Activated naive CD8-positive, alpha-beta T cell treated with anti-CD3 and anti-CD28 coated beads for 36 hours (primary cell): ENCODE data around the gene SELENOF. TPM values are rescaled to one million over a fixed set of nuclear protein-coding genes. Genes with fewer than 3 reads are reported as not detected.
"Not testable (repeated sequence)": the region's sequence is repeated elsewhere in the genome, so short reads cannot be mapped to it uniquely, and the experiment has no call there.

Experiments
- DNase-seq: peaks from one replicate; pipeline ENCODE4 v3.0.0; 2021
- H3K27ac Mint-ChIP-seq: one replicate; pipeline ENCODE4 v1.8.0; 2022; ENCODE audit warnings: mild to moderate bottlenecking, moderate library complexity, mixed read lengths
- H3K27me3 Mint-ChIP-seq: one replicate; pipeline ENCODE4 v1.8.0; 2022; ENCODE audit warnings: mild to moderate bottlenecking, mixed read lengths
- H3K36me3 Mint-ChIP-seq: one replicate; pipeline ENCODE4 v1.8.0; 2021; ENCODE audit warnings: mild to moderate bottlenecking, mixed read lengths
- H3K4me1 Mint-ChIP-seq: one replicate; pipeline ENCODE4 v1.8.0; 2021; ENCODE audit warnings: mixed read lengths
- H3K4me3 Mint-ChIP-seq: one replicate; pipeline ENCODE4 v1.8.0; 2022; ENCODE audit warnings: mild to moderate bottlenecking, moderate library complexity, mixed read lengths
- H3K9me3 Mint-ChIP-seq: one replicate; pipeline ENCODE4 v1.8.0; 2022; ENCODE audit warnings: mixed read lengths
- total RNA-seq, 2 experiments: library from RNA; stranded (reverse); gene quantifications; one replicate each; pipeline ENCODE4 v1.2.3, GENCODE V29; 2021

The SELENOF gene
- total RNA-seq, 2 experiments from 2014 or later: 139 to 142 TPM

DNA sequence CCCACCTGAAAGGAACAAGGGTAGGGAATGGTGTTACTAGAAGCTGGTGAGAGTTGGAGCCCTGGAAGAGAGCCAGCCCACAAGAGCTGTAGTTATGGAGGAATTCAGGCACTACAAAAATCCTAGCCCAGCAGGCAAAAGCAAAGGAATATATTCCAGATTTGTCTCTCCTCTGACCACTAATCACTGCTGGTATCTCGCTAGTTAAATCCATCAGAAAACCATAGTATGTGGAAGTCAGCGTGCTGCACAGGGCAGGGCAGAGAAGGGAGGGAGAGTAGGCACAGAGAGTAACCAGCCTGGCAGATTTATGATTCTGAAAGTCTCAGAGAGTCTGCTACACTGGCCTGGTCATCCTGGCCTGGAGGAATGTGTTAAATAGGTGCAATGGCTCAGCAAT, 88.6 kb downstream of the SELENOF start:
- no peaks in the 10 kb centered on the region for H3K36me3 Mint-ChIP-seq
- H3K9me3 Mint-ChIP-seq: no peaks in the 10 kb centered on the region
- DNase-seq: no peak
- H3K4me3 Mint-ChIP-seq: no peak overlapping the region
- H3K27me3 Mint-ChIP-seq: peaks cover 10% of the 10 kb centered on the region
- no peaks in the 10 kb centered on the region for H3K4me1 Mint-ChIP-seq
- no peak overlapping the region for H3K27ac Mint-ChIP-seq

DNA sequence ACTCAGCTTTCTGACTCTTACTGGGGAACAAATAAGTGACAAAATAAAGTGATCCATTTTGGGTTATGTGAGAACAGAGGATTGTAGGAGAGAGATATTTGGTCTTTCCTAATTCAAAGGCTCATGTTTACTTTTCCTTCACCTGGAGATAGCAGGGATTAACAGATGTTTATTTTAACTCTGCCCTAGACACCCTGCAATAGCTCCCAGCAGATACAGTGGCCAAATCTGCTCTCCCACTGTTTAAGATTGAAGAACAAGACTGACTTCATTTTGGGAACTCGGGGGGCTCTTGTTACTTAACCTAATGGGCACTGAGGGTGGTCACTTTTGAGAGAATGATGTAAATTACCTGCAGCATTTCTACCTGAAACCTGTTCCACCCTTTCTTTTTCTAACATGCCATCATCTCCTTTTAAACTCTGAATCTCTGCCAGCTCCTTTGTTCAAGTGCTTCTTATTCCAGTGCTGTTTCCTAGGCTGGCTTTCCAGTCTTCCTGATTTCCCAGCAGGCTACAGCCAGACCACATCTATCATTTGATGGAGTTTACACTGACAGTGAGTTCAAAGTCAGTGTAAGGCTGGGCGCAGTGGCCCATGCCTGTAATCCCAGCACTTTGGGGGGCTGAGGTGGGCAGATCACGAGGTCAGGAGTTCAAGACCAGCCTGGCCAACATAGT, 90.0 kb downstream of the SELENOF start:
- Mint-ChIP-seq H3K9me3 (peaks cover under 1% of the 10 kb centered on the region), H3K36me3 (no peaks in the 10 kb centered on the region), H3K4me1 (no peaks in the 10 kb centered on the region), H3K27ac (no peak overlapping the region), H3K4me3 (no peak overlapping the region), H3K27me3 (peaks cover 10% of the 10 kb centered on the region)
- no peak for DNase-seq

DNA sequence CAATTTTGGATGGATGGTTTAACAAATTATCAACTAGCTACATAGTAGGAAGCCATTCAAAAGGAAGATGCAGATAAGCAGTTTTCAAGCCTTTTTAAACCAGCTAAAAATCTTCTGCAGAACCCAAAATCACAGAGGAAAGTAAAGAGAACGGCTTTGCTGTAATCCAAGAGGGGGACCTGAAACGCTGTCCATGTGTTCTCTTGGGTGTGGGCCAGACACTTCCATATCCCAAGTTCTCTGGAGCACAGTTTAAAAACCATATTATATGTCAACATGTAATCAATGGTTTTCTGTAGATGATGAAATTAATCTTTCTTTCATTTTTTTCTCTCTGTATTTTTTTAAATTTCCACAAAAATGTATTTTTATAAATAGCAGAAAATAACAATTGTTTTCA, 90.5 kb downstream of the SELENOF start:
- H3K9me3 Mint-ChIP-seq: peaks cover 1% of the 10 kb centered on the region
- peaks cover 10% of the 10 kb centered on the region for H3K27me3 Mint-ChIP-seq
- DNase-seq: no peak
- H3K36me3 Mint-ChIP-seq: no peaks in the 10 kb centered on the region
- no peak overlapping the region for H3K27ac Mint-ChIP-seq
- H3K4me3 Mint-ChIP-seq: no peak overlapping the region
- H3K4me1 Mint-ChIP-seq: no peaks in the 10 kb centered on the region

- Mint-ChIP-seq H3K36me3 (no peaks in the 10 kb centered on the region), H3K27me3 (peaks cover 10% of the 10 kb centered on the region), H3K4me3 (no peak overlapping the region), H3K4me1 (no peaks in the 10 kb centered on the region), H3K27ac (no peak overlapping the region), H3K9me3 (peaks cover 1% of the 10 kb centered on the region)
- no peak for DNase-seq
Measured at GRCh38 chr1:86822459-86822858, 91.5 kb downstream of the SELENOF start.

DNA sequence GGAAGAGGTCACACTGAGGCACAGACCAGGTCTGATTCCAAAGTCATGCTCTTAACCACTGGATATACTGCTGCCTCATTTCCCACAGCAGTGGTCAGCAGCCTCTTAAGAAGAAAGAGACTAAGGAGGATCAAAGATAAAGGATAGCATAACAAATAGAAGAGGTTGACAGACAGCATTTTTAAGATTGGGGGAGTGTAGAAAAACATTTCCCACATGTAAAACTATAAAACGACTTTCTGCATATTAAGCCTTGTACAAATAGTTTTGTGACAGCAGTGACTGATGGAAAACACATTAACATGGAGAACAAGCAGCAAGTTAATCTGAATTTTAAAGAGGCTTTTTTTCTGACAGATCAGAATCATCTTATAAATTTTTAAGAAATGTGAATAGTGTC, 92.0 kb downstream of the SELENOF start:
- H3K36me3 Mint-ChIP-seq: no peaks in the 10 kb centered on the region
- peaks cover 1% of the 10 kb centered on the region for H3K9me3 Mint-ChIP-seq
- DNase-seq: no peak
- H3K4me1 Mint-ChIP-seq: no peaks in the 10 kb centered on the region
- no peak overlapping the region for H3K27ac Mint-ChIP-seq
- no peak overlapping the region for H3K4me3 Mint-ChIP-seq
- H3K27me3 Mint-ChIP-seq: peaks cover 10% of the 10 kb centered on the region

GRCh38 chr1:86819970-86820369, 94.0 kb downstream of the SELENOF start:
- not testable (repeated sequence) for H3K27ac Mint-ChIP-seq, DNase-seq, H3K36me3 Mint-ChIP-seq, H3K4me3 Mint-ChIP-seq, H3K4me1 Mint-ChIP-seq, H3K9me3 Mint-ChIP-seq
- H3K27me3 Mint-ChIP-seq: peaks cover 10% of the 10 kb centered on the region

DNA sequence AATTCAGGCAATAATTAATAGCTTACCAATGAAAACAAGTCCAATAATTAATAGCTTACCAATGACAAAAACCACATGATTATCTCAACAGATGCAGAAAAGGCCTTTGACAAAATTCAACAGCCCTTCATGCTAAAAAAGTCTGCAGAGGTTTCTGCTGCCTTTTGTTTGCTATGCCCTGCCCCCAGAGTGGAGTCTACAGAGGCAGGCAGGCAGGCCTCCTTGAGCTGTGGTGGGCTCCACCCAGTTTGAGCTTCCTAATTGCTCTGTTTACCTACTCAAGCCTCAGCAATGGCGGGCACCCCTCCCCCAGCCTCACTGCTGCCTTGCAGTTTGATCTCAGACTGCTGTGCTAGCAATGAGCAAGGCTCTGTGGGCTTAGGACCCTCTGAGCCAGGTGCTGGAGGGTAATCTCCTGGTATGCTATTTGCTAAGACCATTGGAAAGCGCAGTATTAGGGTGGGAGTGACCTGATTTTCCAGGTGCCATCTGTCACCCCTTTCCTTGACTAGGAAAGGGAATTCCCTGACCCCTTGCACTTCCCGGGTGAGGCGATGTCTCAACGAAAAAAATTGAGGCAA, 96.6 kb downstream of the SELENOF start:
- H3K27ac Mint-ChIP-seq, H3K27me3 Mint-ChIP-seq, H3K4me3 Mint-ChIP-seq, H3K4me1 Mint-ChIP-seq, H3K36me3 Mint-ChIP-seq, H3K9me3 Mint-ChIP-seq, DNase-seq: not testable (repeated sequence)

GRCh38 chr1:86814118-86814517, 99.8 kb downstream of the SELENOF start:
- H3K36me3 Mint-ChIP-seq, H3K27me3 Mint-ChIP-seq, H3K4me3 Mint-ChIP-seq, H3K9me3 Mint-ChIP-seq, H3K27ac Mint-ChIP-seq, H3K4me1 Mint-ChIP-seq, DNase-seq: not testable (repeated sequence)

Other genes starting within 250 kb of the SELENOF start
- 10 to 100 TPM; 49.7 to 52.7 TPM for gene SH3GLB1, start 209.6 kb downstream of the SELENOF start, total RNA-seq
- gene HS2ST1, start 509 bp upstream of the SELENOF start, total RNA-seq: 10 to 100 TPM; 22.9 to 23.8 TPM